HG03469 (cell line): Measurements from ENCODE around the gene WSB1.

ENCODE experiments used
- ATAC-seq: cut with Tn5 transposase; IDR thresholded peaks from one replicate; pipeline ENCODE4 v1.9.1; 2021; ENCODE audit warnings: mild to moderate bottlenecking, moderate library complexity, moderate number of reproducible peaks; ENCODE audit not compliant: unreplicated experiment

The WSB1 gene

DNA sequence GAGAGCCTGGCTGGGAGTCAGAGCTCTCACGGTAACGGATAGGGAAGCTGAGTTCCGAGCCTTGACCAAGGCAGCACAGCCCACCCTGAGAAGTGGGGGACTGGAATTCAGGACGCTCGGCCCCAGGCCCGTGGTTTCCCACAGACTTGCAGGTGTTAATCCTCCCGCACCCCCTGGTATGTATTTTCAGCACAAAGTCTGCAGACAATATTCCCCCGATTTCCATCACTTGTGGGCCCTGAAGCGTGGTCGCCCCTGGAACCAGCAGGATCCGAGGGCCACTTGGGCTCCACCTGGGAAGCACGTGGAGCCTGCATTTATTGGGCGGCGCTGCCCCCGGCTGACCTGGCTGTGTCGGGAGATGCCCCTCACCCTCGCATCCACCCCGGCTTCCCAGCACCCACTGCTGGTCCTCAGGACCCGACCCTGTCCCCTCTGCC is 60.2 kb downstream of the WSB1 start:
- no peak for ATAC-seq

DNA sequence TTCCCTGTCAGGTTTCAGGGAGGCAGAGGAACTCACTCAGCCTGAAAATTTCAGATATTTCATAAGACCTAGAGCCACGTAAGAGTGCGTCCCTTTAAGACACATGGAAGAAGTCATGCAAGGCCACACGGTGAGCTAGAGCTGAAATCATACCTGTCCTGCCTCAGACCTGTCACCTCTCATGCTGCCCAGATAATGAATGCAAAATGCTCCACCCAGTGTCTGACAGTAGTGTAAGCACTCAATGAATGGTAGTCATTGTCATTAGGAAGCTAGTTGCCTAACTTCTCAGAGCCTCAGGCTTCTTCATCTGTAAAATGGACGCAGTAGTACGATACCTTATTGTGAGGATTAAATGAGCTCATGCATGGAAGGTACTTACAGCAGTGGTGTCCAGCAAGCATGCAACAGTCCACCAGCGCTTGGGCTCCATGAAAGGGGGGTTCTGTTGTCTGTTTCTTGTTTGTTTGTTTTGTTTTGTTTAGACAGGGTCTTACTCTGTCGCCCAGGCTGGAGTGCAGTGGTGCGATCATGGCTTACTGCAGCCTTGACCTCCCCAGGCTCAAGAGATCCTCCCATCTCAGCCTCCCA is 60.7 kb downstream of the WSB1 start:
- ATAC-seq: no peak

GRCh38 chr17:27355419-27355818 is 61.5 kb downstream of the WSB1 start:
- ATAC-seq: no peak

DNA sequence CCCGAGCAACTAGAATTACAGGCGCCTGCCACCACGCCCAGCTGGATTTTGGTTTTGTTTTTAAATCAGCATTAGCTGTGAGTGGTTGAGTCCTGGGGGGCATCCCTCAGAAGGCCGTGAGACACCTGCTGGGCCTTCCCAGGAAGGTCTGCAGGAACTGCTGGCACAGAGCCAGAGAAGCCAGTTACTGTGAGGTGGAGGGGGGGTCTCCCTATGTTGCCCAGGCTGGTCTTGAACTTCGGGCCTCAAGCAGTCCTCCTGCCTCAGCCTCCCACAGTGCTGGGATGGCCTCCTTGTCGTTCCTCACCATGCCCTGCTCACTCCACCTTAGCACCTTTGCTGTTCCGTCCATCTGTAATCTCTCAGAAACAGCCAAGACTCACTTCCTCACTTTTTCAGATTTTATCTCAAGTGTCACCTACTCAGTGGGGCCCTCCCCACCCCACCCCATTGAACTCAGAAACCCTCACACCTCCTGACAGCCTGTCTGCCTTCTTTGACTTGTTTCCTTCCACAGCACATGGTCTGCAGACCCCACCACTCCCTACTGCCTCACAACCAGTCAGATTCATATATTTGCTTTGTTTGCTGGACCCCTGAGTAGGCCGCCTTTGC is 62.3 kb downstream of the WSB1 start:
- ATAC-seq: no peak

DNA sequence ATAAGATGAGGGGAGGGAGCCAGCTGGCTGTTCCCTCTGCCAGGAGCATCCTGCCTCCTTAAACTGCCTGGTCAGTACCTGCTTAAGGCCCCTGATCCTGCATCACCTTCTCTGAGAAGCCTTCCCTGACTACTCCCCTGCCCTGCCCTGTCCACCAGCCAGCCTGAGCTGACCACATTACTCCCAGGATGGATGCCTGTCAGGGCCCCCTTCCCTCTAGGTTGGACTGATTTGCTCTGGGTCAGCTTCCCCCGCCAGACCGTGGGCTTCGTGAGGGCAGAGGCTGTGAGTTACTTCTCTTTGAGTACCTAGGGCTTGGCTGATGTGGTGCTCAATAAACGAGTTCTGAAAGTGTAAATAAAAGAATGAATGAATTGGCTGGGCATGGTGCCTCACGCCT is 63.3 kb downstream of the WSB1 start:
- ATAC-seq: no peak

DNA sequence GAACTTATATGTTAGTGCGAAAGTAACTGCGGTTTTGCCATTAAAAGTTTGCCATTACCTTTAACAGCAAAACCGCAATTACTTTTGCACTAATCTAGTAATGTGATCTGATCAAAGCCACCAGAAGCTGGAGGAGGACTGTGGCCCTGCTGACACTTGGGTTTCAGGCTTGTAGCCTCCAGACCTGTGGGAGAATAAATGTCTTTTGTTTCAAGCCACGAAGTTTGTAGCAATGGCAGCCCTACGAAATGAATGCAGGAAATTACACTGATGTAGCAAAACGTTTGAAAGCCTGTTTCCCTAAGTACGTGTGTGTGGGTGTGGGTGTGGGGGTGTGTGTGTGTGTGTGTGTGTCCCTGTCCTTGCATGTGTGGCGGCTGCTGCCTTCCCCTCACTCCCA is 66.6 kb downstream of the WSB1 start:
- no peak for ATAC-seq

DNA sequence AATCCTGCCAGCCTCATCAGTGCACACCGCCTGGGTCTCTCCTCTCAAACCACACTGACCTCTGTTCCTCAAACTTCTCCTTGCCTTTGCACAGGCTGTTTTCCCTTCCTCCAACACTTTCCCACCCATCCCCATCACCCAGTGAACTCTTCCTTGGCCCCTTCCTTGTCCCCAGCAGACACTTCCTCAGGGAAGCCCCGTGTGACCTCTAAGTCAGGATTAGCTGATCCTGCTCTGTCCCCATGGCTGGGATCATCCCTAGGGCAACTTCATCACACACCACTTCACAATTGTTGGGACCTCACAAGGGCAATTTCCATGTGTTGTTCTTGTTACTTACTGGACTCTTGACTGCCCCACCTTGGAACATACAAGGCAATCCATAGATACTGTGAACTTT is 67.8 kb downstream of the WSB1 start:
- ATAC-seq: no peak

DNA sequence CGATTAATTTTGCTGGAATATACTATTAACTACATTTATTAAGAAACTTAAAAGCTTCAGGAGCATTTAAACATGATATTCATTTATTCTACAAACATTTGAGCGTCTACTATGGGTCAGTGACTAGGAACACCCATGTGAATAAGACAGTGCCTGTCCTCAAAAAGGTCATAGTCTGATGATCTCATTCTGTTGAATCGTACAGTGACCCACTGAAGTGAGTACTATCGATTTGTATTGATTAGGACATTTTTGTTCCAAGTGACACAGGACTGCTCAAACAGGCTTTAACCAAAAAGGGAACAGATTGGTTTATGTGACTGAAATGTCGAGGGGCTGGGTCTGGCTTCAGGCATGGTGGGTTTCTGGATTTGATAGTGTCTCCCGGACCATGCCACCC is 68.6 kb downstream of the WSB1 start:
- ATAC-seq: no peak

DNA sequence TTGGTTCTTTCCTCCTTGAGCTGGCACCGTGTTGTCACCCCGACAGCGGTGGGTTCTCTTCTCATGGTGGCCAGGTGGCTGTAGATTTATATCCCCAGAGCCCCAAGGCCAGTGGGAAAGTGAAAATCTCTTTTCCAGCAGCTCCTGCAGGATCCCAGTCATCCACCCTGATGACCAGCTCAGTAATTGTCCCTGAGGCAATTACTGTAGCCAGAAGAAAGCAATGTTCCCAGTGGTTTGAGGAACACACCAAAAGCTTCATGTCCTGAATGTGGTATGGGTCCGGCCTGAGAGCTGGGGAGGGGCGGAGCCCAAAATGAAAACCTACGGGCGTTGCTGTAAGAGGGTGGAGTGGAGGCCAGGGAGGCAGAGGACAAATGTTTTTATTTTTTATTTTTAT is 69.0 kb downstream of the WSB1 start:
- no peak for ATAC-seq

GRCh38 chr17:27363326-27363725 is 69.4 kb downstream of the WSB1 start:
- no peak for ATAC-seq
